ENCODE results near the gene PDCD1.

PDCD1 gene

GRCh38 chr2:241895427-241895711 is 36.7 kb upstream of the PDCD1 start:
- DNase-seq = no peak

GRCh38 chr2:241894681-241895426 is 36.2 kb upstream of the PDCD1 start:
- no peak for DNase-seq

GRCh38 chr2:241894056-241894641 is 35.5 kb upstream of the PDCD1 start:
- no peak for DNase-seq

DNA sequence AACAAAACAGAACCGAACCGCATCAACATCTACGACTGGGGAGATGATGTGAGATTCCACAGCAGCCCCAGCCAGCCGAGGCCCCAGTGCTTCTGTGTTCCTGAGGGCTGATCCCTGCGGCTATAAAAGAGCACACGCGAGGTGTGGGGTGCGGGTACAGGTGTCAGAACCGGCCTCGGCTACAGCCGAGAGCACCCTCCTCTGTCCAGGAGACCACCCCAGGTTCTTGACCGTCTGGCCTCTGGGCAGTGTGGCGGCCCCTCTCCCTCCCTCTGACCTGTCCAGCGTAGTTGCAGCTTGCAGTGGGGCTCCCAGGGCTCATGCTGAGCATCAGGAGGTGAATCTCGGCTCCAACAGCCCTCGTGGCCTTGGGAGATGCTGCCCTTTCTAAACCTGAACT is 34.6 kb upstream of the PDCD1 start:
- DNase-seq = no peak

DNA sequence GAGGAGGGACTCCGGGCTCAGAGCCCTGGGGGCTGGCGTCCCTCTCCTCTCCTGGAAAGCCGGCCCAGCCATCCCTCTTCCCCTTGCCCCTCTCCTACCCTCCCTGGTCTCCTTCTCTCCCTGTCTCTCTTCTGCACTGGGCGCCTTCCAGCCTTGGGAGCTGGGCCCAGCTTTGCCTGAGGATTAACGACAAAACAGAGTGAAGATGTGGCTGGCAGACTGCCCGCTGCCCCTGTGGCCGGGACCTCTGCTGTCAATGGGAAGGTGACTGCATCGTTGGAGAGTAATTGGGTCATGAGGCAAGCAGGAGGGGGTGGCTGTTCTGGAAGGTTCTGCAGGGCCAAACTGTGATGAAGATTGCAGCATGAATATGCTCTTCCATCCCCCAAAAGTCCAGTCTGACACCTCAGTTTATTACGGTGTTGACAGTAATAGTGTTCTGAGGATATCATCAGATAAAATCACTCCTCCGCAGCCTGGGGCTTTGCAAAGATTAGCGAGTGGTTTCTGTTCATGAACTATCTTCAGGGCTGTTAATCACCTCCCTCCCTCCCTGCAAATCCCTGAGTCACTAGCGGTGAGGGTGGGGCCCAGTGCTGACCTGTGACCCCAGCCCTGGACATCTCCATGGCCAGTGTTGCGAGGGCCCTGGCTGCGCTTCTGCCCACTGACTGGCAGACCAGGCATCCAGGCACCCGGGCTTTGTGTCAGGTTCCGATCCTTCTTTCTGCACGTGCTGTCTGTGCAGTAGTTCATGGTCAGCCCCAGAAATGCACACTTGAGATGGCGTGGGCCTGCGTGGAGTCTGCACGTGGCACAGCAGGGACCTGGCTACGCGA is 33.8 kb upstream of the PDCD1 start:
- DNase-seq = peak; percentile 34

DNA sequence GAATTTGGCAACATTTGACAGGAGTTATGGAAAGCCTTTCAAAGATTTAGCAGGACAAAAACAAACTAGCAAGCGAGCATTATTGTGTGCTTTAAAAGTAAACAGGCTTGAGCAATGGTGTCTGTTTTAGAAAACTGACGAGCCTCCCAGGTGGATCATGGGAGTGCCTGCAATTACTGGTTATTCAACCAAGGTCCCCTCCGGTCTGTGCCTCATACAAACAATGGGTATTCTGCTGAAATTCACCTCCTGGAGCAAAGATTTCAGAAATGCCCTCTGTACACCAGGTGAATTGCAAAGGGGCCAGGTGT is 33.2 kb upstream of the PDCD1 start:
- no peak for DNase-seq

GRCh38 chr2:241891315-241891987 is 32.8 kb upstream of the PDCD1 start:
- DNase-seq = peak; percentile 60

DNA sequence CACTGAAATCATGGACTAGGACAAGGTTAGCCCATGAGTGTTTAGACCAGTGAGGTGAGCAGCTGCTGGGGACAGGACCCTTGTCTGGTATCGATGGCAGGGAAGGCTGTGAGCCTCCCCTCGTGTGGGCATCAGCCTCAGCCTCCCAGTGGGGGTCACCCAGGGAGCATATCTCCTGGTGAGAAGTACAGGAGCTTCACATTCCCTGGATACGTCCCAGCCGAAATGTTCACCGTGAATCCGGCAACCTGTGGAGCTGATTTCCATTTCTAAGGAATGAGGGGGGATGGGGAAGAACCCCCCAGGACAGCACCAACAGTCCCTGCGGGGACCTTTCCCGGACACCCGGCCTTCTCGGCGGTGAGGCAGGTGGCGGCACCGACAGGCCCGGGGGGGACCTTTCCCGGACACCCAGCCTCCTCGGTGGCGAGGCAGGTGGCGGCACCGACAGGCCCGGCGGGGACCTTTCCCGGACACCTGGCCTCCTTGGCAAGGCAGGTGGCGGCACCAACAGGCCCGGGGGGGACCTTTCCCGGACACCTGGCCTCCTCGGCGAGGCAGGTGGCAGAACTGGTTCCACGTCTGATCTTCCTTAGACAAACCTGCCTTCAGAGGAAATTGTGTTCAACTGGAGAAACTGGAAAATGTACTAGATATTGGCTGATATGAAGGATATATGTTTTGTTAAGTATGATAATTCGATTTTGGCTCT is 32.0 kb upstream of the PDCD1 start:
- peak; percentile 82 for DNase-seq

DNA sequence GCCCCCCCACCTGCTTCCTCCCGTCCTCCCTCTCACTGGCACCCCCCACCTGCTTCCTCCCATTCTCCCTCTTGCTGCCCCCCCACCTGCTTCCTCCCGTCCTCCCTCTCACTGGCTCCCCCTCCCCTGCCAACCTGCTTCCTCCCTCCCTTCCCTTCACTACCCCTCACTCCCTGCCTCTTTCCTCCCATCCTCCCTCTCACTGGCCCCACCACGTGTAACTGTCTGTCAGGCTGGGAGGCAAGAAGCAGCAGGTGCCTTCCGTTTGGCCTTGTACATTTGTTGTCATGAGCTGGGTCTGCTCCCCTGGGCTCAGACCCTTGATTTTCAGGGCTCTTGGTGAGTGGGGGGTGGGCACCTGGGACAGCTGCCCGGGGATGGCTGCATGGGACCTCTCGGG is 29.9 kb upstream of the PDCD1 start:
- no peak for DNase-seq

GRCh38 chr2:241887806-241888522 is 29.3 kb upstream of the PDCD1 start:
- no peak for DNase-seq

GRCh38 chr2:241886840-241887447 is 28.2 kb upstream of the PDCD1 start:
- no peak for DNase-seq

- DNase-seq = no peak
These were observed 27.4 kb upstream of the PDCD1 start for GRCh38 chr2:241885946-241886643.

DNA sequence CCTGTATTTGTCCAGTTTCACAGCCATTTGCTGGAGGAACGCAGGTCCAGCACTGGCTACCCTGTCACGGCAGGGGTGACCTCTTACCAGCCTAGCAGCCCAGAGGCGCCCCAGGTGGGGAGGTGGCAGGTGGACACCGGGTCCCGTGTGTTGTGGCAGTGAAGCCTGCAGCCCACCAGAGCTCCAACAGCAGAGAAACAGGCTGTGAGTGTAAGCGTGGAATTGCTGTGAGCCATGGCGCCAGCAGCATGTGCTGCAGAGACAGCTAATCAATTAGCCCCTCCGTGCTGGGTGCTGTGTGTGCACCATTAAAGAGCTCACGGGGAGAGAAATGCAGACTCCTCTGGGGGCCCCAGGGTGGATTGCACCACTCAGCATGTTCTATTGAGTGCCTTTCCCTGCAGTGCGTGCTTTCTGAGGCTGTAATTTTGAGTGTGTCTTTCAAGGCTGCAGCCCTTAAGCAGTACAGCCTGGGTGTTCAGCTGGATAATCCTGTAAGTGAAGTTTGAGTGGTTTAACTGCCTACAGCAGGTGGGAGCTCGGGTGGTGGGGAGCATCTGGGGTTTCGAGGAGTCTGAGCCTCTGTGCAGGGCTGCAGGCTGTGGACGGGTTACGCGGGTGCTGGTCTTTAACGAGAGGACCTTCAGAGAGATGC is 26.7 kb upstream of the PDCD1 start:
- no peak for DNase-seq

GRCh38 chr2:241884951-241885290 is 26.2 kb upstream of the PDCD1 start:
- DNase-seq = no peak

DNA sequence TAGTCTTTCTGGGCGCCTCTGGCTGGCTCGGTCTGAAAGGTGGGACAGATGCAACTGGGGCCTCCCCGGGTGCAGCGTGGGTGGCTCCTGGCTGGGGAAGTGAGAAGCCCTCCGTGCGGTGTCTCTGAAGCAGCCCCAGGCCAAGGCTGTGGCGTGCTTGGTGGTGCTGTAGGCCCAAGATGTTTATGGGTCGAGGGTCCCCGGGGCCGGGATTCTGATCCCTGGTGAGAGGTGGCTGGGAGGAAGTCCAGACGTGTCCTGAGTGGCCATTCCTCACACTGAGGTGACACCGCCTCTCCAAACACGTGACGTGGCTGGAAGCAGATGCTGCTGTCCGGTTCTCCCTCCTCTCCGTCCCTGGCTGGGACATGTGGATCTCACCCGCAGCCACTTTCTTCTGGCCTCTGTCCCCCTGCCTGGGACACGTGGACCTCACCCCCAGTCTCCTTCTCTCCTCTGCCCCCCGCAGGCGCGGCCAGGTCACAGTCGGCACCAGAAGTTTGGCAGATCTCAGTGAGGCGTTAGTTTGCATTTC is 23.5 kb upstream of the PDCD1 start:
- DNase-seq = no peak

DNA sequence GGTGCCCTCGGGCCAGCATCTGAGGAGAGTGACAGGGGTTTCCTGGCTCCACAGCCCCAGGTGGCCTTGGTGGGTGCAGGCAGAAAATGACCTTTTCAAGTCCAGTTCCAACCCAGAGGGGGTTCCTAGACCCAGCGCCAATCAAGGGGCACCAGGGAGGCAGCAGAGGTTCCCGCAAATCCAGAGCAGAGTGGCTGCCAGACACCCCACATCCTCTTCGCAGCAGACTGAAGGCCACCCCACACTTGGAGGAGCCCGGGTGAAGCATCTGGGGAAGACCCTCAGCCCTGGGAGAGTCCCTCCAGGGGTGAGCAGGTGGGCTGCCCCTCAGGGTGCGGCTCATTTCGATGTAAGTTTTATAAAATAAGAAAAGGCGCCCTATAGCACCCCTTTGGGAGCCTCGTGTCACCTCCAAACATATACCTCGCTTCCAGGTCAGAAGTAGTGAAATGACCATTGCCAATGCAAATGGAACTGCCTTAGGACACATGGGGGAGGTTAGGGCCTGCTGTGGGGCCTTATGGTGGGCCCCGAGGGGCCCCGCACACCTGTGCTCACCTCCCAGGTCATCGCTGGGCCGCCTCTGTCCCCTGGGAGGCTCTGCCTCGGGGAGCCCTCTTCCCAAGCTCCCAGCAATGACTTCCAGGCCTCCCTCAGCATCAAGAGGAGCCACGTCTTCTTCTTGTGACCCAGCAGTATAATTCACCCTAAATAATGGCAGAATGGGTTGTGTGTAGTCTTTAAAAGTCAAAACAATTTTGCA is 21.8 kb upstream of the PDCD1 start:
- no peak for DNase-seq

DNA sequence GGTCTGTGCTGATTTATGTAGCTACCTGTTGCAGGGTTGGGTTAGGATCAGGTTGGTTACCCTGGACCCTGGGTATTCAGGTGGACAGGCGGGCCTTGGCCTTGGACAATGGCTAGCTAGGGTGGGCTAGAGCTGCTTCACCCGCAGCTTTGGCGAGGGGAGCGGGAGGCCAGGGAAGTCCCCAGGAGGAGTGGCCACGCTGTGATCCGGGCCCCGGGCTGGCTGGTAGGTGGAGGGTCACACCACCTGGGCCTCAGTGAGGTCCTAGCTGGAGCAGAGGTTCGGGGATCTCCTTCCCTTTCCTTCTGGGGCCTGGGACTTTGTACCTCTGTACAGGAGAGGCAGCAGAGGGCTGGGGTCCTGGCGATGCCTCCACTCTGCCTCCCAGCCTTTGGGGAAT is 20.6 kb upstream of the PDCD1 start:
- DNase-seq = no peak

DNA sequence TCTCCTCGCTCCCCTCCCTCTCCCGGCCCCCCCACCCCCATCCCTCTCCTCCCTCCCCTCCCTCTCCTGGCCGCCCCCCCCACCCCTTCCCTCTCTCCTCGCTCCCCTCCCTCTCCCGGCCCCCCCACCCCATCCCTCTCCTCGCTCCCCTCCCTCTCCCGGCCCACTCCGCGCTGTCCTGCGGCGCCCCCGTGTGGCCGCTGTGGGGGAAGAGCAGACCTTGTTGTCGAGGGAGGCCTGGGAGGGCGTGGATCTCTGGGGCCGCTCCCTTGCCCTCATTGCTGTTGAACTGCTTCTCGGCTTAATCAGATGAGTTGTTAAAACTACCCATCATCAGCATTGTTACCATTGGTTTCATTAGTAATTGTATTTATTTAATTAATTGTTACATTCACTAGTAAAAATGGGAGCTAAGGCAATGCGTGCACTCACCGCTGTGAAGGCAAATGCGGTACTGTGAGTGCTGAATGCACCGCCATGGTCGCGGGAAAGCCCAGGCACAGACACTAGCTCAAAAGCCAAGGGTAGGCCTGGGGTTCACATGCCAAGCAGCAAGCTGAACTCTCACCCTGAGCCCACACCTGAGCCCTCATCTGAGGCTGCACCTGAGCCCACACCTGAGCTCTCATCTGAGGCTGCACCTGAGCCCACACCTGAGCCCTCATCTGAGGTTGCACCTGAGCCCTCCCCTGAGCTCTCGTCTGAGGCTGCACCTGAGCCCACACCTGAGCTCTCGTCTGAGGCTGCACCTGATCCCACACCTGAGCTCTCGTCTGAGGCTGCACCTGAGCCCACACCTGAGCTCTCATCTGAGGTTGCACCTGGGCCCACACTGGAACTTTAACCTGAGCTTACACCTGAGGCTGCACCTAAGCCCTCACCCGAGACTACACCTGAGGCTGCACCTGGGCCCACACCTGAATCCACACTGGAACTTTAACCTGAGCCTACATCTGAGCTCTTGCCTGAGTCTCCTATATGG is 19.6 kb upstream of the PDCD1 start:
- peak; percentile 55 for DNase-seq

Measured in NCI-H2029 (cell line).